Sigmoid colon (tissue), 7 donors: ENCODE data around the gene CHCHD10. TPM values are rescaled to one million over a fixed set of nuclear protein-coding genes. Genes with fewer than 3 reads are reported as not detected.

Experiments used
- DNase-seq: peaks from one replicate; pipeline ENCODE4 v3.0.0-alpha.2; 2019
- H3K27ac ChIP-seq, 4 donors: fragments of 200-600 bp; sonication (generic); one replicate each; pipeline ENCODE4 v1.5.1; 2016 to 2019; ENCODE audit warnings: mild to moderate bottlenecking in 1 of 4
- H3K27me3 ChIP-seq, 3 donors: fragments of 200-600 bp; sonication (generic); one replicate each; pipeline ENCODE4 v1.5.1; 2019; ENCODE audit warnings: mild to moderate bottlenecking in 1 of 3
- H3K36me3 ChIP-seq, 4 donors: fragments of 200-600 bp; sonication (generic); one replicate each; pipeline ENCODE4 v1.5.1; 2016 to 2019
- H3K4me1 ChIP-seq, 4 donors: fragments of 200-600 bp; sonication (generic); one replicate each; pipeline ENCODE4 v1.5.1; 2017 to 2019
- H3K4me3 ChIP-seq, 4 donors: fragments of 200-600 bp; sonication (generic); one replicate each; pipeline ENCODE4 v1.5.1; 2017 to 2019; ENCODE audit warnings: mild to moderate bottlenecking in 2 of 4, moderate library complexity in 1 of 4
- H3K9me3 ChIP-seq, 4 donors: fragments of 200-600 bp in 3 of 4; sonication (generic) in 3 of 4; one replicate each; pipeline versions ENCODE4 v1.5.1 to v1.6.1; 2013 to 2019
- CTCF ChIP-seq, 4 experiments: fragments of 450-650 bp in 3 of 4; fragments of 200-600 bp in 1 of 4; IDR thresholded peaks; one replicate each; pipeline ENCODE4 v1.5.1; 2016 to 2019; ENCODE audit warnings: antibody characterized with exemption in 4 of 4, mild to moderate bottlenecking in 3 of 4, moderate library complexity in 2 of 4
- EP300 ChIP-seq, 4 donors: sonication (generic); formaldehyde crosslinking; IDR thresholded peaks; one replicate each; pipeline ENCODE4 v1.6.1; 2017; ENCODE audit warnings: antibody characterized with exemption in 4 of 4
- POLR2A ChIP-seq, 2 donors: fragments of 450-650 bp; IDR thresholded peaks; one replicate each; pipeline ENCODE4 v1.6.1; 2016; ENCODE audit warnings: antibody characterized with exemption in 2 of 2, mild to moderate bottlenecking in 2 of 2, moderate library complexity in 2 of 2
- POLR2AphosphoS5 ChIP-seq, 4 donors: sonication (generic); formaldehyde crosslinking; IDR thresholded peaks; one replicate each; pipeline ENCODE4 v1.6.1; 2017; ENCODE audit warnings: antibody characterized with exemption in 4 of 4
- WGBS, 2 donors: extraction: QIAGEN DNeasy Blood & Tissue Kit; methylation state at CpG; one replicate each; pipeline ENCODE4 v1.1.7; 2013; 5-methylcytosine and 5-hydroxymethylcytosine counted together
- intact Hi-C: fragments of 100-400 bp; cut with DNase I; formaldehyde crosslinking; loops from one replicate; pipeline ENCODE4 v1.15.1; 2023
- polyA plus RNA-seq, 3 donors: library from polyadenylated mRNA; stranded (reverse); fragments of 200-250 nt; gene quantifications; one replicate each; pipeline ENCODE4 v1.2.3, GENCODE V29; 2013
- total RNA-seq, 4 donors: library from RNA; depleted of rRNA; stranded (reverse); fragments of >200 nt; gene quantifications; one replicate each; pipeline ENCODE4 v1.1.0, GENCODE V29; 2016
- donor health status: healthy with polysubstance abuse.
- donor health status: Bipolar disorder and iron deficiency.
- donor health status: healthy.

Gene CHCHD10
- total and polyA plus RNA-seq, 7 donors = 5.7 to 336 (median 51.5) TPM

GRCh38 chr22:23789121-23789520 lies 21.3 kb upstream of the CHCHD10 start:
- H3K4me1 ChIP-seq = peaks cover 0 to 58% (median 49%) of the 10 kb centered on the region in 4 donors
- TF ChIP-seq CTCF (IDR thresholded peaks at IDR 0.05) = no peak
- no peak for TF ChIP-seq EP300 (IDR thresholded peaks at IDR 0.05)
- no peak for TF ChIP-seq POLR2A (IDR thresholded peaks at IDR 0.05)
- no peak for TF ChIP-seq POLR2AphosphoS5 (IDR thresholded peaks at IDR 0.05)
- H3K4me3 ChIP-seq = no peak overlapping the region
- H3K27ac ChIP-seq = no peak overlapping the region
- H3K36me3 ChIP-seq = peaks cover 0 to 22% (median 15%) of the 10 kb centered on the region in 4 donors
- no peak for DNase-seq
- no peaks in the 10 kb centered on the region for H3K9me3 ChIP-seq
- H3K27me3 ChIP-seq = no peaks in the 10 kb centered on the region
- intact Hi-C loops = no loop called here
- 62 to 81% methylated on average over 4 of the region's 4 CpGs for WGBS, 2 donors

- TF ChIP-seq POLR2AphosphoS5 (IDR thresholded peaks at IDR 0.05) (no peak), CTCF (IDR thresholded peaks at IDR 0.05) (no peak), EP300 (IDR thresholded peaks at IDR 0.05) (no peak)
- DNase-seq = no peak
- no peaks in the 10 kb centered on the region for H3K9me3 ChIP-seq
- H3K27me3 ChIP-seq = no peaks in the 10 kb centered on the region
- H3K4me1 ChIP-seq = peaks cover 0 to 58% (median 49%) of the 10 kb centered on the region in 4 donors
- peak overlapping the region; percentile 99 to 100 (median 100) for H3K27ac ChIP-seq
- intact Hi-C loops = loop anchor here (2.0 kb wide), 1 partner anchor 19 kb away; no protein-coding TSS in a partner anchor
- peak overlapping the region; percentile 88 to 99 (median 97) for H3K4me3 ChIP-seq
- peaks cover 0 to 11% (median 6%) of the 10 kb centered on the region in 4 donors for H3K36me3 ChIP-seq
- WGBS, 2 donors = 43 to 68% methylated on average over 3 of the region's 3 CpGs
Measured at GRCh38 chr22:23787910-23788309, 20.1 kb upstream of the CHCHD10 start.

- DNase-seq = no peak
- Histone ChIP-seq H3K9me3 (no peaks in the 10 kb centered on the region), H3K4me3 (peak overlapping the region; percentile 88 to 99 (median 97)), H3K36me3 (peaks cover 0 to 8% (median 5%) of the 10 kb centered on the region in 4 donors), H3K27ac (peak overlapping the region; percentile 99 to 100 (median 100)), H3K4me1 (peaks cover 0 to 58% (median 49%) of the 10 kb centered on the region in 4 donors), H3K27me3 (no peaks in the 10 kb centered on the region)
- intact Hi-C loops = loop anchor here (2.0 kb wide), 1 partner anchor 19 kb away; no protein-coding TSS in a partner anchor
- TF ChIP-seq EP300 (IDR thresholded peaks at IDR 0.05) = no peak
- TF ChIP-seq POLR2AphosphoS5 (IDR thresholded peaks at IDR 0.05) = no peak
- no peak for TF ChIP-seq POLR2A (IDR thresholded peaks at IDR 0.05)
- no peak for TF ChIP-seq CTCF (IDR thresholded peaks at IDR 0.05)
- WGBS, 2 donors = 1 to 3% methylated on average over 5 of the region's 5 CpGs
Measured at GRCh38 chr22:23787600-23787896, 19.8 kb upstream of the CHCHD10 start.

GRCh38 chr22:23786752-23787599 lies 19.2 kb upstream of the CHCHD10 start, which contains the start of gene SMARCB1:
SMARCB1 (plus strand) TSS chr22:23786966; CDS start chr22:23787170, 204 bp downstream.
- H3K27me3 ChIP-seq = no peaks in the 10 kb centered on the region
- H3K27ac ChIP-seq = peak within 1 kb of the TSS; percentile 99 to 100 (median 100)
- 0% methylated on average over 97 of the region's 97 CpGs for whole genome bisulfite sequencing, 2 donors
- H3K4me3 ChIP-seq = peak within 1 kb of the TSS; percentile 88 to 99 (median 97)
- DNase-seq = peak; percentile 96
- no peaks in the 10 kb centered on the region for H3K9me3 ChIP-seq
- H3K36me3 ChIP-seq = peaks cover 0 to 2% (median under 1%) of the 10 kb centered on the region in 4 donors
- TF ChIP-seq EP300 (IDR thresholded peaks at IDR 0.05) (no peak), POLR2A (IDR thresholded peaks at IDR 0.05) (peak in 1 of 2 donors; percentile 55), POLR2AphosphoS5 (IDR thresholded peaks at IDR 0.05) (peak; percentile 46 to 81 (median 66)), CTCF (IDR thresholded peaks at IDR 0.05) (no peak)
- peaks cover 0 to 54% (median 47%) of the 10 kb centered on the region in 4 donors for H3K4me1 ChIP-seq
- intact Hi-C loops = loop anchor here (2.0 kb wide), 1 partner anchor 18 kb away; no protein-coding TSS in a partner anchor
